Transverse colon (tissue), 4 donors: ENCODE measurements around the gene KIF26A. TPM values are rescaled to one million over a fixed set of nuclear protein-coding genes. Genes with fewer than 3 reads are reported as not detected.

Experiments used
- DNase-seq: peaks from one replicate; pipeline ENCODE4 v3.0.0-alpha.2; 2019
- H3K27ac ChIP-seq, 4 donors: fragments of 200-600 bp; sonication (generic); 2 replicates each; pipeline ENCODE4 v1.5.1; 2016 to 2018; ENCODE audit warnings: inconsistent platforms in 4 of 4
- H3K27me3 ChIP-seq: fragments of 200-600 bp; sonication (generic); 2 replicates; pipeline ENCODE4 v1.5.1; 2017; ENCODE audit warnings: inconsistent platforms
- H3K36me3 ChIP-seq, 4 donors: fragments of 200-600 bp; sonication (generic); 2 replicates each; pipeline ENCODE4 v1.5.1; 2017 to 2019; ENCODE audit warnings: inconsistent platforms in 4 of 4
- H3K4me1 ChIP-seq, 4 donors: fragments of 200-600 bp; sonication (generic); 2 replicates each; pipeline ENCODE4 v1.5.1; 2017 to 2020; ENCODE audit warnings: inconsistent platforms in 4 of 4
- H3K4me3 ChIP-seq, 4 donors: fragments of 200-600 bp; sonication (generic); 1 replicate in 1 of 4; 2 replicates in 3 of 4; pipeline versions ENCODE4 v1.5.1 to v1.6.1; 2017 to 2019; ENCODE audit warnings: inconsistent platforms in 4 of 4
- H3K9me3 ChIP-seq, 2 donors: fragments of 200-600 bp; sonication (generic); 2 replicates each; pipeline ENCODE4 v1.5.1; 2017 to 2019; ENCODE audit warnings: inconsistent platforms in 2 of 2
- EP300 ChIP-seq: sonication (generic); formaldehyde crosslinking; IDR thresholded peaks from one replicate; pipeline ENCODE4 v1.6.1; 2017; ENCODE audit warnings: antibody characterized with exemption, low read depth
- POLR2A ChIP-seq: fragments of 450-650 bp; IDR thresholded peaks from one replicate; pipeline ENCODE4 v1.6.1; 2016; ENCODE audit warnings: antibody characterized with exemption, mild to moderate bottlenecking, moderate library complexity
- POLR2AphosphoS5 ChIP-seq, 3 donors: sonication (generic); formaldehyde crosslinking; IDR thresholded peaks; one replicate each; pipeline ENCODE4 v1.6.1; 2016; ENCODE audit warnings: antibody characterized with exemption in 3 of 3
- WGBS, 2 donors: methylation state at CpG; one replicate each; pipeline ENCODE4 v1.1.5; 2018; ENCODE audit warnings: low coverage in 1 of 2; 5-methylcytosine and 5-hydroxymethylcytosine counted together
- in situ Hi-C, 4 donors: fragments of 200-750 bp; cut with MboI; loops; one replicate each; pipeline versions ENCODE4 v1.15.0 to v1.15.1; 2017; ENCODE audit warnings: low sequenced_read_pairs in 3 of 4, low pct_ligation_motif_present in 1 of 4, low pct_unique_long_range_greater_than_20kb in 1 of 4
- intact Hi-C: fragments of 100-400 bp; cut with DNase I; formaldehyde crosslinking; loops from one replicate; pipeline ENCODE4 v1.15.1; 2023; ENCODE audit warnings: low total_unique reads
- total RNA-seq, 4 donors: library from RNA; depleted of rRNA; stranded (reverse); fragments of >200 nt; gene quantifications; one replicate each; pipeline ENCODE4 v1.1.0, GENCODE V29; 2016
- TF ChIP-seq, protein P1 (sequence below), 5 experiments: fragments of 200-600 bp in 3 of 5; fragments of 450-650 bp in 2 of 5; sonication (generic) in 3 of 5; IDR thresholded peaks; 1 replicate in 2 of 5; 2 replicates in 3 of 5; pipeline ENCODE4 v1.5.1; 2016 to 2017; ENCODE audit warnings: antibody characterized with exemption in 5 of 5, inconsistent platforms in 3 of 5, mild to moderate bottlenecking in 2 of 5, moderate library complexity in 1 of 5

Gene KIF26A
- total RNA-seq, 4 donors from 2014 or later: 2.2 to 7.8 (median 4.4) TPM

DNA sequence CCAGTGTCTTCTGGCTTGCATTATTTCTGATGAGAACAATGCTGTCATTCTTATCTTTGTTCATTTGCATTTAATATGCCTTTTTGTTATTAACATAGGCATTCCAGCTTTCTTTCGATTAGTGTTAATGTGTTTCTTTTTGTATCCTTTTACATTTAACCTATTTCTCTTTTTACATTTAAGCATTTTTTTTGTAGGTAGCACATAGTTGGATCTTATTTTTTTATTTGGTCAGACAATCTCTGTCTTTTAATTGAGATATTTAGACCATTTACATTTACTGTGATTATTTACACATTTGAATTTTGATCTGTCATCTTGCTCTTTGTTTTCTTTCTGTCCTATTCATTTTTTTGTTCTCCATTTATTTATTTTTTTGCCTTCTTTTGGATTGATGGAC lies 14.5 kb upstream of the KIF26A start:
- Histone ChIP-seq H3K36me3 (no peaks in the 10 kb centered on the region), H3K27ac (no peak overlapping the region), H3K27me3 (peaks cover 16% of the 10 kb centered on the region), H3K4me3 (no peak overlapping the region), H3K4me1 (no peaks in the 10 kb centered on the region), H3K9me3 (peaks cover 3 to 13% of the 10 kb centered on the region in 2 donors)
- in situ Hi-C loops (loop anchor here in 1 of 4 donors (10.0 kb wide), 1 partner anchor 49 kb away; no protein-coding TSS in a partner anchor), intact Hi-C loops (no loop called here)
- no peak for TF ChIP-seq POLR2AphosphoS5 (IDR thresholded peaks at IDR 0.05)
- TF ChIP-seq EP300: no peak
- TF ChIP-seq, protein P1, sequence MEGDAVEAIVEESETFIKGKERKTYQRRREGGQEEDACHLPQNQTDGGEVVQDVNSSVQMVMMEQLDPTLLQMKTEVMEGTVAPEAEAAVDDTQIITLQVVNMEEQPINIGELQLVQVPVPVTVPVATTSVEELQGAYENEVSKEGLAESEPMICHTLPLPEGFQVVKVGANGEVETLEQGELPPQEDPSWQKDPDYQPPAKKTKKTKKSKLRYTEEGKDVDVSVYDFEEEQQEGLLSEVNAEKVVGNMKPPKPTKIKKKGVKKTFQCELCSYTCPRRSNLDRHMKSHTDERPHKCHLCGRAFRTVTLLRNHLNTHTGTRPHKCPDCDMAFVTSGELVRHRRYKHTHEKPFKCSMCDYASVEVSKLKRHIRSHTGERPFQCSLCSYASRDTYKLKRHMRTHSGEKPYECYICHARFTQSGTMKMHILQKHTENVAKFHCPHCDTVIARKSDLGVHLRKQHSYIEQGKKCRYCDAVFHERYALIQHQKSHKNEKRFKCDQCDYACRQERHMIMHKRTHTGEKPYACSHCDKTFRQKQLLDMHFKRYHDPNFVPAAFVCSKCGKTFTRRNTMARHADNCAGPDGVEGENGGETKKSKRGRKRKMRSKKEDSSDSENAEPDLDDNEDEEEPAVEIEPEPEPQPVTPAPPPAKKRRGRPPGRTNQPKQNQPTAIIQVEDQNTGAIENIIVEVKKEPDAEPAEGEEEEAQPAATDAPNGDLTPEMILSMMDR (IDR thresholded peaks at IDR 0.05): no peak
- 97 to 100% methylated on average over 1 of the region's 1 CpG for WGBS, 2 donors
- no peak for DNase-seq

DNA sequence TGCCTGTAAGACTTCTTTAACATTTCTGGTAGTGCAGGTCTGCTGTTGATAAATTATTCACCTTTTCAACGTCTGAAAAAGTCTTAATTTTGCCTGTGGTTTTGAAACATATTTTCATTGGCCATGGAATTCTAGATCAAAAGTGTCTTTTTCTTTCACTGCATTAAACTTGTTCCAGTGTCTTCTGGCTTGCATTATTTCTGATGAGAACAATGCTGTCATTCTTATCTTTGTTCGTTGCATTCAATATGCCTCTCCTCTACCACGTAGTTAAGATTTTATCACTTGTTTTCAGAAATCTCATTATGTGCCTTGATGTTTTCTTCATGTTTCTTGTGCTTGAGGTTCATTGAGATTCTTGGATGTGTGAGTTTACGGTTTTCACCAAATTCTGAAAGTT lies 13.4 kb upstream of the KIF26A start:
- no peak overlapping the region for H3K27ac ChIP-seq
- peaks cover 5% of the 10 kb centered on the region for H3K27me3 ChIP-seq
- WGBS, 2 donors: 77 to 79% methylated on average over 4 of the region's 4 CpGs
- no peaks in the 10 kb centered on the region for H3K36me3 ChIP-seq
- intact Hi-C loops (no loop called here), in situ Hi-C loops (loop anchor here (10.0 to 25.0 kb wide), 2 partner anchors 50 to 437 kb away; no protein-coding TSS in a partner anchor)
- H3K4me1 ChIP-seq: no peaks in the 10 kb centered on the region
- TF ChIP-seq EP300: no peak
- TF ChIP-seq POLR2A: no peak
- no peak for TF ChIP-seq POLR2AphosphoS5 (IDR thresholded peaks at IDR 0.05)
- TF ChIP-seq, protein P1 (IDR thresholded peaks at IDR 0.05): no peak
- no peak overlapping the region for H3K4me3 ChIP-seq
- no peak for DNase-seq
- peaks cover 11 to 21% of the 10 kb centered on the region in 2 donors for H3K9me3 ChIP-seq

DNA sequence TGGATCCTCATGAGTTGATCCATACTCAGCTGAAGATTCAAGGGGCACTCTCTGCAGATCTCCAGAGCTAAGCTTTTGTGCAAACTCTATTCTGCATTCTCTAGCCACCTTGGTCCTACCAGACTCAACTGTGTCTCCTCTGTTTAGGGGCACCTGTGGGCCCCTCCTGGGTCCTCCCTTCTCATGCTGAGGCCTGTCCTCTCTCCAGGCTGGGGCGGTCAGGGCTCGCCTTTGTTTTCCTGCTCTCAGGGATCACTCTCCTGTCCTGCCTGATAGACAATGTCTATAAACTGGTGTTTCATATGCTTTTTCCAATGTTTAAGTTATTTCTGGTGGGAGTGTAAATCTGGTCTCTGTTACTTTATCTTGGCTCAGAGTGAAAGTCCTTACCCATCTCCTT lies 11.6 kb upstream of the KIF26A start:
- H3K27ac ChIP-seq: no peak overlapping the region
- H3K9me3 ChIP-seq: peaks cover 11 to 24% of the 10 kb centered on the region in 2 donors
- H3K4me1 ChIP-seq: no peaks in the 10 kb centered on the region
- peak; percentile 6 for DNase-seq
- H3K27me3 ChIP-seq: peaks cover 5% of the 10 kb centered on the region
- no peak overlapping the region for H3K4me3 ChIP-seq
- in situ Hi-C loops (loop anchor here (10.0 to 25.0 kb wide), 2 partner anchors 52 to 436 kb away; no protein-coding TSS in a partner anchor), intact Hi-C loops (no loop called here)
- 65 to 83% methylated on average over 2 of the region's 2 CpGs for WGBS, 2 donors
- TF ChIP-seq POLR2AphosphoS5 (IDR thresholded peaks at IDR 0.05) (no peak), POLR2A (no peak), EP300 (no peak)
- TF ChIP-seq, protein P1 (IDR thresholded peaks at IDR 0.05): no peak
- H3K36me3 ChIP-seq: no peaks in the 10 kb centered on the region

DNA sequence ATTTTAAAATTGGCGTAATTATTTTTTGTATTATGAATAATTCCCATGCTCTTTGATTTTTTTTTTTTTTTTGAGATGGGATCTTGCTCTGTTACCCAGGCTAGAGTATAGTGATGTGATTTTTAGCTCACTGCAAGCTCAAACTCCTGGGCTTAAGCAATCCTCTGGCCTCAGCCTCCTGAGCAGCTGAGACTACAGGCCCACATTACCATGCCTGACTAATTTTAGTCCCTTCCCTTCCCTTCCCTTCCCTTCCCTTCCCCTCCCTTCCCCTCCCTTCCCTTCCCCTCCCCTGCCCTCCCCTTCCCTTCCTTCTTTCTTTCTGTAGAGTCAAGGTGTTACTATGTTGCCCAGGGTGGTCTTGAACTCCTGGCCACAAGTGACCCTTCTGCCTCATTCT lies 9.4 kb upstream of the KIF26A start:
- H3K27me3 ChIP-seq: peaks cover 27% of the 10 kb centered on the region
- TF ChIP-seq POLR2AphosphoS5 (IDR thresholded peaks at IDR 0.05) (no peak), EP300 (no peak), POLR2A (no peak)
- TF ChIP-seq, protein P1 (IDR thresholded peaks at IDR 0.05): no peak
- peaks cover 9 to 20% of the 10 kb centered on the region in 2 donors for H3K9me3 ChIP-seq
- DNase-seq: no peak
- H3K27ac ChIP-seq: no peak overlapping the region
- H3K36me3 ChIP-seq: no peaks in the 10 kb centered on the region
- intact Hi-C loops (no loop called here), in situ Hi-C loops (loop anchor here (10.0 to 25.0 kb wide), 2 partner anchors 54 to 433 kb away; no protein-coding TSS in a partner anchor)
- H3K4me3 ChIP-seq: no peak overlapping the region
- H3K4me1 ChIP-seq: no peaks in the 10 kb centered on the region
- 78 to 100% methylated on average over 1 of the region's 1 CpG for whole genome bisulfite sequencing, 2 donors
